GM10248 (cell line): ENCODE measurements around the gene BMAL1.

ENCODE experiments used
- CTCF ChIA-PET: fragments of 300-600 bp; sonication (Branson Sonifier 250); formaldehyde crosslinking; extraction: SDS; loops from one replicate; lab custom pipeline; 2021; ENCODE audit warnings: antibody characterized with exemption; lab: Yijun Ruan, JAX
- POLR2A ChIA-PET: fragments of 350-650 bp; sonication (Branson Sonifier 250); formaldehyde crosslinking; extraction: SDS; loops from one replicate; lab custom pipeline; 2020; ENCODE audit warnings: antibody characterized with exemption; lab: Yijun Ruan, JAX
- DNase-seq: peaks from one replicate; pipeline ENCODE4 v3.0.0; 2012; ENCODE audit errors: extremely low spot score
- CTCF ChIP-seq: IDR thresholded peaks from 2 replicates; pipeline ENCODE4 v1.5.1; 2012; ENCODE audit warnings: mild to moderate bottlenecking, low read depth; ENCODE audit errors: extremely low read depth, missing control alignments, control extremely low read depth

BMAL1 gene

GRCh38 chr11:13364388-13364787, 86.8 kb downstream of the BMAL1 start:
- ChIA-PET POLR2A (no interaction called here), CTCF (interaction anchor here (1.0 to 2.0 kb wide), 6 partner anchors 9 to 30 kb away, joined by 3 to 6 read pairs (median 4); no protein-coding TSS in a partner anchor)
- no peak for TF ChIP-seq CTCF
- no peak for DNase-seq

DNA sequence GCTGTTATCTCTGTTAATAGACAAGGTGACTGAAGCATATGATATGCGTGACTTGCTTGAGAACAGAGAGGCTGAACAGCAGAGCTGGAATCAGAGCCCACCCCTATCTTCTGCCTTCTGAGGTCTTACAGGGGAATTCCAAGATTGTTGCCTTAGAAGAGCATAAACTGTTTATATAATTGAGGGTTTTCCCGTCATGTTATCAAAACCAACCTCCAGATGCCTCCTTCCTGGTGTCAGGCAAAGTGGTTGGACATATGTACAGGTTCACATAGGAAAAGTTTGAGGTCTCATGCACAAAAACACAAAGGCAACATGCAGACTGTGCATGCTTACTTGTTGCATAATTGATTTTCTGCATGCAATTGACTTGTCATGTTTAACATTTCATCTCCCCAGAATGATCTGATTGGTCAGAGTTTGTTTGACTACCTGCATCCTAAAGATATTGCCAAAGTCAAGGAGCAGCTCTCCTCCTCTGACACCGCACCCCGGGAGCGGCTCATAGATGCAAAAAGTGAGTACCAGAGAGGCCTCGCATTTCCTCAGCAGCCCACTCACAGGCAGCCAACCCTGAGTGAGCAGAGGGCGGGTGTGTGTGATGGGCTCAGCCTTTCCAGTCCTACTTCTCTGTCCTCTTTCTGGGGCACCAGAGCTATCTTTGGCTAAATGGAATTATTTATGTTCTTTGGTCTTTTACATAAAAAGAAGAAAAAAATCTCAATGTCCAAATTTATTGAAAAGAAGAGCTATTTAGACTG, 88.9 kb downstream of the BMAL1 start:
- no peak for TF ChIP-seq CTCF
- DNase-seq, result no peak
- ChIA-PET CTCF (interaction anchor here (1.0 to 2.2 kb wide), 6 partner anchors 10 to 196 kb away, joined by 3 to 10 read pairs (median 5); no protein-coding TSS in a partner anchor), POLR2A (no interaction called here)

- CTCF ChIA-PET, result interaction anchor here (1.0 to 2.2 kb wide), 6 partner anchors 11 to 197 kb away, joined by 3 to 10 read pairs (median 5); no protein-coding TSS in a partner anchor
- DNase-seq, result no peak
- no peak for TF ChIP-seq CTCF
- POLR2A ChIA-PET, result no interaction called here
Observed at GRCh38 chr11:13367115-13367514, 89.5 kb downstream of the BMAL1 start.

GRCh38 chr11:13368041-13368446, 90.5 kb downstream of the BMAL1 start:
- no peak for TF ChIP-seq CTCF
- DNase-seq, result no peak
- ChIA-PET POLR2A (no interaction called here), CTCF (interaction anchor here (1.6 to 2.2 kb wide), 3 partner anchors 12 to 18 kb away, joined by 5 to 10 read pairs (median 7); no protein-coding TSS in a partner anchor)

GRCh38 chr11:13373216-13373615, 95.6 kb downstream of the BMAL1 start:
- POLR2A ChIA-PET, result interaction anchor here (0.6 kb wide), 1 partner anchor 1126 kb away, joined by 3 read pairs; the partner anchor contains the start of gene COPB1
- no peak for TF ChIP-seq CTCF
- CTCF ChIA-PET, result interaction anchor here (1.0 to 2.1 kb wide), 3 partner anchors 10 to 38 kb away, joined by 4 to 6 read pairs (median 5); no protein-coding TSS in a partner anchor
- DNase-seq, result no peak

DNA sequence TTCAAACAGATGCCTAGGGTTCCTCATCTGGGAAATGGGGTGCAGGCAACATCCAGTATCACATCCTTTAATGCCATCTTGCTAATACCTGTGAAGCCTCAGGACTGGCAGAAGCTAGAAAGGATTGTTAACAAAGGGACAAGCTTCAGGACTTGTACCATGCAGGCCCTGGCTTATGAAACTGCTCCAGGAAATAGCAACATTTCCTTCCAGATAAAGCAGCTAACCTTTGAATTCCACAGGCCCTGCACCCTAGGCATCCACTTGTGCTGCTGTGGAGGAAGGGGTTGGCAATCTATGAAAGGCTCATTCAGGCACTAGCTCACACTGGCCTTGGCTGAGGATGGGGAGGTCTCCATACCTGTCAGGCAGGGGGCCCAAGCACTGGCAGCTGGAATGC, 98.2 kb downstream of the BMAL1 start:
- DNase-seq, result no peak
- CTCF ChIA-PET, result interaction anchor here (0.9 to 2.9 kb wide), 5 partner anchors 9 to 32 kb away, joined by 3 to 10 read pairs (median 4); no protein-coding TSS in a partner anchor
- TF ChIP-seq CTCF, result no peak
- POLR2A ChIA-PET, result no interaction called here
